GM23248 (cell line): ENCODE measurements around the gene RRP1. TPM values are rescaled to one million over a fixed set of nuclear protein-coding genes. Genes with fewer than 3 reads are reported as not detected.

Experiments
- DNase-seq: peaks from one replicate; pipeline ENCODE4 v3.0.0-alpha.2; 2015
- H2AFZ ChIP-seq: fragments of 200-600 bp; sonication (generic); 2 replicates; pipeline ENCODE4 v1.6.1; 2016; ENCODE audit warnings: antibody characterized with exemption
- H3F3A ChIP-seq: fragments of 200-600 bp; sonication (generic); 2 replicates; pipeline ENCODE4 v1.6.1; 2016; ENCODE audit warnings: mild to moderate bottlenecking, antibody characterized with exemption, mixed run types; ENCODE audit not compliant: insufficient read depth
- H3K27ac ChIP-seq: fragments of 200-600 bp; sonication (generic); 2 replicates; pipeline ENCODE4 v1.5.1; 2016; ENCODE audit warnings: mild to moderate bottlenecking
- H3K27me3 ChIP-seq: fragments of 200-600 bp; sonication (generic); replicated peaks from 2 replicates; pipeline ENCODE4 v1.6.1; 2016; ENCODE audit warnings: mild to moderate bottlenecking; ENCODE audit not compliant: insufficient read depth
- H3K36me3 ChIP-seq: fragments of 200-600 bp; sonication (generic); 2 replicates; pipeline ENCODE4 v1.6.1; 2016; ENCODE audit warnings: low read depth, mild to moderate bottlenecking
- H3K4me1 ChIP-seq: fragments of 200-600 bp; sonication (generic); 2 replicates; pipeline ENCODE4 v1.6.1; 2016; ENCODE audit warnings: mild to moderate bottlenecking; ENCODE audit not compliant: insufficient read depth
- H3K4me2 ChIP-seq: fragments of 200-600 bp; sonication (generic); one replicate; pipeline ENCODE4 v1.6.1; 2016; ENCODE audit warnings: mild to moderate bottlenecking; ENCODE audit not compliant: unreplicated experiment
- H3K4me3 ChIP-seq: fragments of 200-600 bp; sonication (generic); 2 replicates; pipeline ENCODE4 v1.5.1; 2016; ENCODE audit warnings: mild to moderate bottlenecking
- H3K79me2 ChIP-seq: fragments of 200-600 bp; sonication (generic); 2 replicates; pipeline ENCODE4 v1.6.1; 2016; ENCODE audit warnings: mild to moderate bottlenecking; ENCODE audit not compliant: insufficient read depth
- H3K9ac ChIP-seq: fragments of 200-600 bp; sonication (generic); 2 replicates; pipeline ENCODE4 v1.6.1; 2016; ENCODE audit warnings: mild to moderate bottlenecking
- H3K9me2 ChIP-seq: fragments of 200-600 bp; sonication (generic); 2 replicates; pipeline ENCODE4 v1.6.1; 2016; ENCODE audit warnings: mixed run types, mild to moderate bottlenecking, moderate library complexity; ENCODE audit not compliant: insufficient read depth
- H3K9me3 ChIP-seq: fragments of 200-600 bp; sonication (generic); one replicate; pipeline ENCODE4 v1.6.1; 2017; ENCODE audit warnings: low read depth
- H4K20me1 ChIP-seq: fragments of 200-600 bp; sonication (generic); 2 replicates; pipeline ENCODE4 v1.6.0; 2016; ENCODE audit not compliant: insufficient read depth
- EZH2 ChIP-seq: fragments of 200-600 bp; sonication (generic); IDR thresholded peaks from 2 replicates; pipeline ENCODE4 v1.6.1; 2018; ENCODE audit warnings: antibody characterized with exemption, mild to moderate bottlenecking; ENCODE audit not compliant: insufficient read depth, poor library complexity, severe bottlenecking
- EZH2phosphoT487 ChIP-seq: fragments of 200-600 bp; sonication (generic); IDR thresholded peaks from 2 replicates; pipeline ENCODE4 v1.6.1; 2018; ENCODE audit warnings: antibody characterized with exemption, moderate library complexity, mild to moderate bottlenecking, low read depth; ENCODE audit not compliant: insufficient read depth
- WGBS, 2 experiments: methylation state at CpG; one replicate each; pipeline ENCODE4 v1.1.6; 2015 to 2017; ENCODE audit warnings: low lambda C conversion rate in 2 of 2, low coverage in 1 of 2; ENCODE audit errors: missing lambda C conversion rate in 2 of 2; 5-methylcytosine and 5-hydroxymethylcytosine counted together
- in situ Hi-C: fragments of 300-500 bp; cut with MboI; formaldehyde crosslinking; loops from 2 replicates; pipeline ENCODE4 v1.15.0; 2020
- polyA plus RNA-seq: library from polyadenylated mRNA; unstranded; fragments of >200 nt; fragmentation: Nextera tagmentation; extraction: Ambion mirVana; gene quantifications from 2 replicates; pipeline ENCODE4 v1.2.1, GENCODE V29; 2016
- total RNA-seq: library from RNA; depleted of rRNA; stranded (reverse); fragments of >200 nt; shearing (Covaris generic); gene quantifications from 2 replicates; pipeline ENCODE4 v1.2.3, GENCODE V29; 2014

The RRP1 gene
- total and polyA plus RNA-seq, 2 experiments from 2014 or later: 17.6 to 22.3 TPM

- 82 to 85% methylated on average over 10 of the region's 10 CpGs for WGBS, 2 experiments
- no peak overlapping the region for H3K27ac ChIP-seq
- H3K36me3 ChIP-seq: no peaks in the 10 kb centered on the region
- no peaks in the 10 kb centered on the region for H3F3A ChIP-seq
- TF ChIP-seq EZH2: no peak
- no peak for TF ChIP-seq EZH2phosphoT487
- H3K9me3 ChIP-seq: no peaks in the 10 kb centered on the region
- no peaks in the 10 kb centered on the region for H3K79me2 ChIP-seq
- H3K9ac ChIP-seq: no peak overlapping the region
- DNase-seq: no peak
- H2AFZ ChIP-seq: no peak overlapping the region
- no peaks in the 10 kb centered on the region for H4K20me1 ChIP-seq
- H3K9me2 ChIP-seq: no peaks in the 10 kb centered on the region
- H3K4me1 ChIP-seq: no peaks in the 10 kb centered on the region
- peaks cover 26% of the 10 kb centered on the region for H3K27me3 ChIP-seq
- in situ Hi-C loops: no loop called here
- H3K4me3 ChIP-seq: no peak overlapping the region
- H3K4me2 ChIP-seq: no peak overlapping the region
These were observed 43.3 kb downstream of the RRP1 start for GRCh38 chr21:43832648-43833047.

GRCh38 chr21:43834146-43834905, 44.9 kb downstream of the RRP1 start:
- Histone ChIP-seq H3K4me3 (no peak overlapping the region), H3F3A (no peaks in the 10 kb centered on the region), H3K9me3 (no peaks in the 10 kb centered on the region), H4K20me1 (no peaks in the 10 kb centered on the region), H3K27ac (no peak overlapping the region), H3K36me3 (no peaks in the 10 kb centered on the region), H2AFZ (no peak overlapping the region), H3K79me2 (no peaks in the 10 kb centered on the region), H3K4me2 (no peak overlapping the region), H3K9me2 (no peaks in the 10 kb centered on the region), H3K27me3 (peaks cover 26% of the 10 kb centered on the region), H3K9ac (no peak overlapping the region), H3K4me1 (no peaks in the 10 kb centered on the region)
- 80 to 83% methylated on average over 28 to 30 of the region's 30 CpGs for WGBS, 2 experiments
- no peak for DNase-seq
- in situ Hi-C loops: no loop called here
- TF ChIP-seq EZH2phosphoT487 (no peak), EZH2 (no peak)

GRCh38 chr21:43835050-43835449, 45.7 kb downstream of the RRP1 start:
- no peak overlapping the region for H3K9ac ChIP-seq
- no peak overlapping the region for H2AFZ ChIP-seq
- DNase-seq: no peak
- H4K20me1 ChIP-seq: no peaks in the 10 kb centered on the region
- no peak overlapping the region for H3K4me2 ChIP-seq
- H3K27me3 ChIP-seq: peaks cover 26% of the 10 kb centered on the region
- TF ChIP-seq EZH2phosphoT487 (no peak), EZH2 (no peak)
- H3K79me2 ChIP-seq: no peaks in the 10 kb centered on the region
- H3F3A ChIP-seq: no peaks in the 10 kb centered on the region
- H3K27ac ChIP-seq: no peak overlapping the region
- H3K36me3 ChIP-seq: no peaks in the 10 kb centered on the region
- H3K4me3 ChIP-seq: no peak overlapping the region
- in situ Hi-C loops: no loop called here
- H3K4me1 ChIP-seq: no peaks in the 10 kb centered on the region
- WGBS, 2 experiments: 71 to 77% methylated on average over 15 of the region's 15 CpGs
- no peaks in the 10 kb centered on the region for H3K9me3 ChIP-seq
- no peaks in the 10 kb centered on the region for H3K9me2 ChIP-seq

GRCh38 chr21:43835861-43836260, 46.5 kb downstream of the RRP1 start:
- Histone ChIP-seq H3K9me3 (no peaks in the 10 kb centered on the region), H3K27ac (no peak overlapping the region), H3K9me2 (no peaks in the 10 kb centered on the region), H2AFZ (no peak overlapping the region), H3K36me3 (no peaks in the 10 kb centered on the region), H3K4me3 (no peak overlapping the region), H3F3A (no peaks in the 10 kb centered on the region), H3K4me1 (no peaks in the 10 kb centered on the region), H3K9ac (no peak overlapping the region), H4K20me1 (no peaks in the 10 kb centered on the region), H3K27me3 (peaks cover 21% of the 10 kb centered on the region), H3K79me2 (no peaks in the 10 kb centered on the region), H3K4me2 (no peak overlapping the region)
- no peak for DNase-seq
- TF ChIP-seq EZH2 (no peak), EZH2phosphoT487 (no peak)
- WGBS, 2 experiments: 51 to 62% methylated on average over 6 of the region's 6 CpGs
- in situ Hi-C loops: no loop called here

GRCh38 chr21:43836616-43837015, 47.2 kb downstream of the RRP1 start:
- Histone ChIP-seq H3K27me3 (peaks cover 13% of the 10 kb centered on the region), H3K4me3 (no peak overlapping the region), H2AFZ (no peak overlapping the region), H3K79me2 (no peaks in the 10 kb centered on the region), H3F3A (no peaks in the 10 kb centered on the region), H3K4me2 (no peak overlapping the region), H3K9ac (no peak overlapping the region), H3K27ac (no peak overlapping the region), H3K4me1 (no peaks in the 10 kb centered on the region), H3K9me2 (no peaks in the 10 kb centered on the region), H4K20me1 (no peaks in the 10 kb centered on the region), H3K36me3 (no peaks in the 10 kb centered on the region), H3K9me3 (no peaks in the 10 kb centered on the region)
- no peak for DNase-seq
- in situ Hi-C loops: no loop called here
- TF ChIP-seq EZH2phosphoT487: no peak
- no peak for TF ChIP-seq EZH2
- WGBS, 2 experiments: 51 to 66% methylated on average over 6 of the region's 6 CpGs
